GM12874 (cell line): ENCODE results near the gene RUNX2.

Experiments
- TF ChIP-seq, protein P1 (sequence below): IDR thresholded peaks from 2 replicates; pipeline ENCODE4 v1.5.1; 2011; ENCODE audit warnings: low read depth, mild to moderate bottlenecking, control low read depth, low read length, moderate library complexity; ENCODE audit not compliant: insufficient read depth

RUNX2 gene

DNA sequence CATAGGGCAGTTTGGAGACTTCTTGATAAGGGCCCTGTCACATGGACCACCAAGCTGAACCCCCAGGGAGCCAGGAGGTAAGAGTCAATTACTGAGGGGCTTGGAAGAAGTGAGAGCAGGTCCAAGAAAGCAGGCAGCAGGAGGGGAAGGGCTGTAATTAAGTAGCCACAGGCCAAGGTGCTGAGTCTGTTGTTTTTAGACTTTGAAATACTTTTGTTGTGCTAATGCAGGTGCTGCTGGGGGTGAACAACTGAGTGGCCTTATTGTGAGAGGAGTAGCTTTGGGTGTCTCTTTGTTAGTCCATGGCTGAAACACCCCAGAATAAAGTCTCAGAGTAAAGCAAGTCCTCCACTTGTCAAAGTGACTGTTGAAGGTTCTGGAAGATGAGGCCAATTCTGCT, 316.6 kb downstream of the RUNX2 start:
- TF ChIP-seq, protein P1, sequence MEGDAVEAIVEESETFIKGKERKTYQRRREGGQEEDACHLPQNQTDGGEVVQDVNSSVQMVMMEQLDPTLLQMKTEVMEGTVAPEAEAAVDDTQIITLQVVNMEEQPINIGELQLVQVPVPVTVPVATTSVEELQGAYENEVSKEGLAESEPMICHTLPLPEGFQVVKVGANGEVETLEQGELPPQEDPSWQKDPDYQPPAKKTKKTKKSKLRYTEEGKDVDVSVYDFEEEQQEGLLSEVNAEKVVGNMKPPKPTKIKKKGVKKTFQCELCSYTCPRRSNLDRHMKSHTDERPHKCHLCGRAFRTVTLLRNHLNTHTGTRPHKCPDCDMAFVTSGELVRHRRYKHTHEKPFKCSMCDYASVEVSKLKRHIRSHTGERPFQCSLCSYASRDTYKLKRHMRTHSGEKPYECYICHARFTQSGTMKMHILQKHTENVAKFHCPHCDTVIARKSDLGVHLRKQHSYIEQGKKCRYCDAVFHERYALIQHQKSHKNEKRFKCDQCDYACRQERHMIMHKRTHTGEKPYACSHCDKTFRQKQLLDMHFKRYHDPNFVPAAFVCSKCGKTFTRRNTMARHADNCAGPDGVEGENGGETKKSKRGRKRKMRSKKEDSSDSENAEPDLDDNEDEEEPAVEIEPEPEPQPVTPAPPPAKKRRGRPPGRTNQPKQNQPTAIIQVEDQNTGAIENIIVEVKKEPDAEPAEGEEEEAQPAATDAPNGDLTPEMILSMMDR: no peak

DNA sequence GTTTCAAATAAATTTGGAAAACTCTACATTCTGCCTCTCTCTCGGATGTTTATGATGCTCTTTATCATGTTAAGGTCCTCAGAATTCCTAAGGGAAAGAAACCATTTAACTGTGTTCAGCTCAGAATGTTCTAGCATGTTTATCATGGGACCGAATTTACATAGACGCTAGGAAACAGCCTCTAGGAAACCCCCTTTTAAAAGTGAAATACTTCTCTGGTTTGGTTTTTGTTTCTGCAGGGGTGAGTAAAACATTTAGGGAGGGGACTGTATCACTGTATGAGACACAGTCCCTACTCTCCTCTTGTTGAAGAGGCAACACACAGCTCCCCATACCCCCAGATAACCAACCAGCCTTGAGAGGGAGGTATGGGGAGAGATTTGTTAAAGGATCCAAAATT, 317.2 kb downstream of the RUNX2 start:
- TF ChIP-seq, protein P1: no peak

DNA sequence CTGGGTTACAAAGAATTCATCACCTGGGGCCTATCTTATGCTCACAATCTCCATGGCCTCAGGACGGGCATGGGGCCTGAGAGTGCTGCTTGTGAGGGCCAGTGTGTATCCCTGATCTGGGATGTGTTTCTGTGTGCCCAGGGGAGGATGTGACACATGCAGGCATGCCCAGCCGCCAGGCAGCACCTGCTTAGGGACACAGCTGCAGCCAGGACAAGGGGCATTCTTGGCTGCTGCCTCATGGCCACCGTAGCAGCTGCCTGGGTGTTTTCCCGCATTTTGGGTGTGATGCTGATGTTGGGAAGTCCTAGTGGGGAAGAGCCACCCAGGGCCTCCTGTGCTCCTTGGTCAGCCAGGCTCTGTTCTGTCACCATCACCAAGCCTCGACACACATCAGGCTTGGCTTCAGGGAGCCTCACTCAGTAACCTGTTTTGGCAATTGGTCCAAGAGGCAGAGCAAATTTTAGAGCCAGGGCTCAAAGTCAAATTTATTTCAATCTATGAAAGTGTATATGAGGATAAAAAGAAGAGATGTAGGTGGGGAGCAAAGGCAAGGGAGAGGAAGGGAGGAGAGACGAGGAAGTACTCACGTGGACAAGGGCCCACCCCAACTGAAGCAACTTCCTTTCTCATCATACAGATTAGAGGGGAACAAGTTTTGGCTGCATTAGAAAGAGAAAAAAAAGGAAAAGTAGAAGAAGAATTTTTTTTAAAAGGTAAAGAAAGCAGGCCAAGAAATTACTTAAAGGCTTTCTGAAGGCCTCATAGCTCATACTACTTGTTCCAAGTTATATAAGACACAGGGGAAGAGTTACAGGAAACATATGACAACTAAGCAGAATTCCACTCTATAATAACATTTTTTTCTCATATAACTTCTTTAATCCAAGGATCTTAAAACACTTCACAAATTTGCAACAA, 319.5 kb downstream of the RUNX2 start:
- TF ChIP-seq, protein P1: no peak

DNA sequence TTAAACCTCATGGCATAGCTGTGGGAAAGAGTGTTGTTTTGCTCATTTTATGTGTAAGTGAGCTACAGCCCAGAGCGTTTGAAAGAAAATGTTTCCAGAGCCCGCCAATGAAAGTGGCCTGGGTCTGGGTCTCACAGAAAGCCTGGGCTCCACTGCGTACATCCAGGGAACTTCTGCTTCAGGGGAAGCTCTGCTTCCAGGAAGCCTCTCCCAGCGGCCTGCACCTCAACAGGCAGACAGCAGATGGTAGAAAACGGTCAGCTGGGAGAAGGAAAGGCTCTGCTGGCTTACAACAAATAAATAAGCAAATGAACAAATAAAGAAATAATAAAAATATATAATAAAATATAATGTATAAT, 320.1 kb downstream of the RUNX2 start:
- TF ChIP-seq, protein P1: no peak

DNA sequence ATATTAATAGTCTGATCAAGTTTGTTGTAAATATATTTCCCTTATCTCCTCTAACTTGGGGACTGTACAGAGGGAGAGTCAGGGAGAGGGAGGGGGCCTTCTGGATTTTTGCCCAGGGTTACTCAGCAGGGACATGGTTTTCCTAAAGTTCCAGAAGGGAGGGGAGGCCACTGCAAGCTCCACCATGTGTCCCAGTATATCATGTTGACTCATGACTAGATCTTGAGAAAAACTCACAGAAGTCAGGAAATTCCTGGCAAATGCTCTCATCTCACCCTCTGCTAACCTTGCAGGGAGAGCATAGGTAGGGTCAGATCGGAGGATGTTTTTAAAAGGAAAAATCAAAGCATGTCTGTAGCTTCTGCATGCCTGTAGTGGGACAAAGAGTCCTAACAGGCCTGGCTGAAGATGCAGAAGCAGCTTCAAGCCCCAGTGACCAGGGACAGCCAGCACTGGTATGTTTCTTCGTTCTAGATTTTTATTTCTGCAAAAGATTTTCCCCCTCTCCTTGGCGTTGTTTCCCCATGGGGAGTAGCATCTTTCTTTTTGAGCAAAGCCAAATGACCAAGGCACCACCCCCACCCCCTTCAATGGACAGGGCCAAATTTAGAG, 322.5 kb downstream of the RUNX2 start:
- TF ChIP-seq, protein P1: no peak

DNA sequence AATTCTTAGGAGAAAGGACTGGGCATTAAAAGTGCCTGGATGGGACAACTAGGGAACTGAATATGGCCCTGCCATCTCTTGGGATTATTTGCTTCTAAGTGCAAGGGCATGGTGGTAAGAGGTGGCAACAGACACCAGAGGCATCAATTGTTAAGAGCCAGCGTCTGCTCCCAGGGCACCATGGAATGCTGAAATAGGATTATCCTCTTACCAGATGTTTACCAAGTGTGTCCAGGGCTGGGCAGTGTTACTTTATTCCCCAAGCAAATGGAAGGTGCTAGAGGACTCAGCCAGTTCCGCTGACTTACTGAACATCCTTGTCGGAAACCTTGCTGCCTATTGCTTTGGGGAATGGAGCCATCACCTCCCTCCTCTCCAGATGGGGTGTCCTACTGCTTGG, 323.2 kb downstream of the RUNX2 start:
- TF ChIP-seq, protein P1: no peak

DNA sequence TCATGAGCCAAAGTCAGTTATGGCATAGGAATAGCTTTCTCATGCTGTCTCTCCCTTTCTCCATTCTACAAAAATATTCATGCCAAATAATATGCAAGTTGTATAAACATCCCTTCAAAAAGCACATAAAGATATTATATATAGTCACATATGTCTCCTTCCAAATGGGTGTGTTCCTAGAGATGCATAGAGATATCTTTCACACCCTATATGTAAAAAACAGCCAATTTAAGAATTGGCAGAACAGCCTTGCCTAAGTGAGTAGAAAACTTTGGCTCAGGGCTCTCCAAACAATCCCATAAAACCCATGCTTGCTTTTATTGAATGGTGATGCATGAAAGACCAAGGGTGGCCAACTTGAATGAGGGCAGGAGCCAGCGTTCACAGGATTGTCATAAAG, 324.3 kb downstream of the RUNX2 start:
- TF ChIP-seq, protein P1: no peak
